Measurements from ENCODE around the gene INSIG2.
A peak's percentile ranks its signal among the peaks of the same experiment; 100 is the strongest.

The INSIG2 gene

DNA sequence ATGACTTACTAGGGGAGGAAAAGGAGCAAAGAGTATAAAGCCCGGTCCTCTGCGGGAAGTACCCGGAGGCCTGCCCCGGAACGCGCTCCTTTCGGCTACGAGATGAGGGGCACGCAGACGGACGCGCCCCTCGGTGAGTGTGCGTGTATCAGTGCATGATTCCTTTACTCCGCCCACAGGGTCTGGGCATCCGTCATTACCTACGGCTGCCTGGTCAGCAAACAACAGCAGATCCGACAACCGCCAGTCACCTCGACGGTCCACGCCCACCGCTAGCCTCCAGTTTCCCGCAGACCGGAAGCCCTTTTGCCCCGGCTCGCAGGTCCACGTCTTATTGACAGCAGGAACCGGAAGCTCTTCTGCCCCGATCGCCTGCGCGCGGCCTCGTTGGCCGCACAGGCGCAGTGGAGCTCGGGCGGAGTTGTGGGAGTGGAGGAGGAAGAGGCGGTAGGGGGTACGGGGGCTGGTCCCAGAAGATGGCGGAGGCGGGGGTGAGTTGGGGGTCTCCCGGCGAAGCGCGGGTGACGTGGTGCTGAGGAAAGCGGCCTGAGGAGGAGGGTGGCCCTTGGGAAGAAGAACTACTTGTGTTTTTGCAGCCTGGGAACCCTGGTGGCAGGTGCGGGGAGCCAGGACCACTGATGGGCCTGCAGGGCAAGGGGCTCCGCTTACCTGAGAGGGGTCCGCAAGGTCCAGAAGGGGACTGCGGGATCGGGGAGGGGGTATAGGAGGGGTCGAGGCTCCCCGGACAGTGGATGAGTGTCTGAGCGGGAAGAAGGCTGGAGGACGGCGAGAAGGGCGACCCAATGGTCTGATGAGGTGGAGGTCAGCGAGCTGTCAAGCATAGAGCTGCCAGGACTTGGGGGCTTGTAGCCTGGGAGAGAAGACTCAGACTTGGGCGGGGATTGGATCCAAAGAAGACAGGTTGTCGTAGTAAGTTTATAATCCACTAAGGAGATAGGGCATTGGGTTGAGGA is at the start of gene INSIG2:
TSS of gene INSIG2 (plus strand) at position 421 of the 974 bp plus-strand sequence. CDS start 8,086 bp downstream, outside the sequence.
- DNase-seq (ENCODE audit: low read depth in 2 of 2, low spot score in 1 of 2) = peak; percentile 61 to 72

DNA sequence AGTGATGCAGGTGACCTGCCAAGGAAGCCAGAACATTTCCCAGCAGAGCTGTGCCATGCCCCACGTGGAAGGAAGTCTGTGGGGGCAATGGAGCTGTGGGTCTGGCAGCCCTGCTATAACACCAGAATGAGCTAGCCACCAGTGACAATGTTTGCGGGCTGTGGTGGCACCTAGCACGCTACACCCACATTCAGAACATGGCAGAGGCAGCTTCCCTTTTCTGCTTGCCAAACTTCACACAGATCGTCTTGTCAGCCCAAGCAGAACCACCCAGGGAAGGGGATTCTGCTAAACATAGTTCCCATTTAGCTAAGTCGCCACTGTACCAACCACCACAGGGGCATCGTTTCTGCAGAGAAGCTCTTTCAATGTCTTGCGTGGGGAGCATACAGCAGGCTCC is 47.4 kb upstream of the INSIG2 start:
- no peak for DNase-seq (ENCODE audit: low read depth in 2 of 2, low spot score in 1 of 2)

DNA sequence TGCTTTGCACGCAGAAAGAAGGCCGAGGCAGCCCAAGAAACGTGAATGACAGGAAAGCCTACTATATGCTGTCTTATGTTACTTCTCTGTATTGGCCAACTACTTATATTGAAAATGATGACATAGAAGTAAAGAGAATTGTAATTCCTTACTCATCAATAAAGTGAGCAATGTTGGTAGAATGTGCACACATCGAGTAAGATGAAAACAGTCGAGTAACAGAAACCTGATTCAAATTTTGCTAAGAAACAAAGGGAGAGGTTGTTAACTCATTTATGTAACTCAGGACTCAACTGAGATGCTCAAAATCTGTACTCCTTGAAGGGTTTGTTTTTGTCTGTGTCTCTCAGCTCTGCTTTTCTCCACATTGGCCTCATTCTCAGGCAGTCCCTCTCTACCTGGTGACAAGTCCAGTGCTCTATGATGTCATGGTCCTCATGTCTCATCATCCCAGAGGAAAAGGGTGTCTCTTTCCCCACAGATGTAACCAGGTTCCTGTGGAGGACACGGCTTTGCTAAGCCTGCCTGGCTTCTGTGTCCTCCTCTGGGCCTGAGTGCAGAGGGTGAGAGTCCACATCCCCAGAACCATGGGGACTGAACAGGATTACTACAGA is 44.1 kb upstream of the INSIG2 start:
- no peak for DNase-seq (ENCODE audit: low read depth in 2 of 2, low spot score in 1 of 2)

DNA sequence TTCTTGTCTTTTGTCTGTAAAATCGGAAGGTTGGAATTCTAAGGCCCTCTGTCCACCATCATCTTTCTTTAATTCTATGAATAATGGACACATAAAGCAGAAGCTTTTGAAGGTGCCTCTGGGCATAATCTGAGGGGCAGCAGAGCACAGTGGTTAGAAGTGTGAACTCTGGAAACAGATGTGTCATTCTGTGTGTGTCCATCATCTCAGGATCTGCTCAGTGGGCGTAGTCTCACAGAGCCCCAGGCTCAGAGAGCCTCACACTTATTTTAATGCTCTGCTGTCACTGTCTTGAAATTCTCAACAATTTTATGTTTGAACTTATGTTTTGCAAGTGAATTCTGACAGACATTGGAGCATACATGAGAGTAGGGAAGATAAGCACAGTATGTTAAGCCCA is 43.4 kb upstream of the INSIG2 start:
- no peak for DNase-seq (ENCODE audit: low read depth in 2 of 2, low spot score in 1 of 2)

DNA sequence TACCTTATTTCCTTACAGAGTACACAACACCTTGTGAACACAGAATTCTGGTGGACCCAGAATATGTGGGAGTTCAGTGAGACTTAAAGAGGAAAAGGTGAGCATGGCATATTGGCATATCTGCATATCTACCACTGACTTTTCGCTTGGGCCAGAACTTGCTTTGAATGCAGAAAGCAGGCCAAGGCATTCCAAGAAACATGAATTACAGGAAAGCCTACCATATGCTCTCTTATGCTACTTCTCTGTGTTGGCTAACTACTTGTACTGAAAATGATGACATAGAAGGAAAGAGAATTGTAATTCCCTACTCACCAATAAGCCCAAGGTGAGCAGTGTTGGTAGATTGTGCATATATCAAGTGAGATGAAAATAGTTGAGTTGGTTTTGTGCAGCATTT is 43.0 kb upstream of the INSIG2 start:
- no peak for DNase-seq (ENCODE audit: low read depth in 2 of 2, low spot score in 1 of 2)

DNA sequence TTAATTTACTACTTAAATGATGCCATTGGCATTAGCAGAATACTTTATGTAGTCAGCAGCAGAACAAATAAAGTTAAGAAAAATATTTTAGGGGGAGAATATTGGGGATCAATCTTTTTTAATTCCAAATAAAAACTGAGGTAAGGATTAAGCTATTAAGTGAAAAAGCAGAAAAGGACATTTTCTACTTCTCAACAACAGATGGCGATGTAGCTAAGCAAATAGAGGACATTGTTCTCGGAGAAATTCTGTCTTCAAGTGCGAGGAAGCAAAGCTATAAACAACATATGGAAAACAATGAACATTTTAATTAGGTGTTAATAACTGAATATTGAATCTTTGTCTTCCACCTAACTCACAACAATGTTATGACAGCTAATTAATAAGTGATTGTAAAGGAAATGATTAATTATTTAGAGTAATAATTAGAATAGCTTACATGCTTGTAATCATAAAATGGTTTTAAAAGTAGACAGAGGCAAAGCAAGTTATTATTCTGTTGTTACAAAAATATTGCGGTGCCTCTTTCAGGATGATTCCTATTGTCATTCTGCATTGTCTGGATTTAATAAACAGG is 41.5 kb upstream of the INSIG2 start:
- no peak for DNase-seq (ENCODE audit: low read depth in 2 of 2, low spot score in 1 of 2)

DNA sequence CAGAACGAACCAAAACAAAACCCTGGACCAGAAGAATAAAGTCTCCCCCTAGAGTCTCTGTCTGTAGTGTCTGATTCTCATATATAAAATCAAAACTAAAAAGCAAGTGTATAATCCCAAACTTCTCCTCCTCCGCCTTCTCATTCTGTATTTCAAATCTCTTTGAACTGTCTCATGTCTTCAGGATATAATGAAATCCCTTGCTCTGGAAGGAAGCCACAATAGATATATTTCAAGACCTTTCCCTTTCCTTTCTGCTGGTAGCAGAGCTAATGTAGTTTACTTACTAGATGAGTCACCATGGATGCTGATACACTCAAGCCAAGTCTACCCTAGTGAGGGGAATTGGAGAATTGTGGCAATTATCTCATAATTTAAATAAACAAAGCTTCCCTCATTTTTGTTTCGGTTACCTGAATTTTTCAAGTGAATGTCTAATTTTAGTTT is 40.9 kb upstream of the INSIG2 start:
- DNase-seq (ENCODE audit: low read depth in 2 of 2, low spot score in 1 of 2) = no peak

DNA sequence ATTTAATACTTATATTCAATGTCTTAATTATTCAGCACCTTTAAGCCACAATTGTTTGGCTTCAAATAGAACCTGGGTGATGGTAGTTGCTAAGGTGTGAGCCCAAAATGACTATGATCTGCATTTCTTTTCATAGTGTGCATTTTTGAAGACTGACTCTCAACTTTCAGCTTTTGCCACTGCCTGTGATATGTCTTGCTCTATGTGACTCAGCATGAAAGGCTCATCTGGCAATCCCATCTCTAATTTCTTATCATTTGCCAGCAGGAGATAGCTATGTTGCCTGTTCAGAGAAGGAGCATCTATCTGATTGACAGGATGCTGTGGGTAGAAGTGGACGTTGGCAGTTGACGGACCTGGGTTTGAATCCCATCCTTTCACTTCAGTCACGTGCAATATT is 39.9 kb upstream of the INSIG2 start:
- no peak for DNase-seq (ENCODE audit: low read depth in 2 of 2, low spot score in 1 of 2)

DNA sequence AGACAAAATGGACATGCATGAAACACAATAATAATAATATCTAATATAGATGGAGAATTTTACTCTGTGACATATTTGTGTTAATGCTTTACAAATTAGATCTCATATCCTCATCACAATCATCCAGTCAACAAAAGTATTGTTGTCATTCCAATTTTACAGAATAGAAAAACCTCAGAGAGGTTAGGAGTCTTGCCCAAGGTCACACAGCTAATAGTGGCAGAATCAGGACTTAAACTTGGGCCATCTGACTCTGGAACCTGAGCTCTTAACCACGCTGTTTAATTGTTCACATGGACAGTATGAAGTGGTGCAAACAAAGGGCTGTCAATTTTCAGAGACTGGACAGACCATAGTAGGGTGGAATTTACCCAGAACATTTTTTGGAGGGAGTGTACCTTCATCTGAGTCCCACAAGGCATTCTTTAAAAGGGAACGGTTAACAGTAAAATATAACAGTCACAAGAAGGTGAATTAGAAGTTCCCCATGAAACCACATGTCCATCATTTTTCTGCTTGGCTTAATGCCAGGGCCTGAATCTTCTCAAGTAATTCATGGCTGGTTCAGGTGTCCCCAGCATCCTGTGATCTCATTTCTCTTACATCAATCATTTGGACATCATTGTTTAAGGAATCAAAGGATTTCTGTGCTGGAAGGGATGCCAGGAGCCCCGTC is 39.0 kb upstream of the INSIG2 start:
- no peak for DNase-seq (ENCODE audit: low read depth in 2 of 2, low spot score in 1 of 2)

DNA sequence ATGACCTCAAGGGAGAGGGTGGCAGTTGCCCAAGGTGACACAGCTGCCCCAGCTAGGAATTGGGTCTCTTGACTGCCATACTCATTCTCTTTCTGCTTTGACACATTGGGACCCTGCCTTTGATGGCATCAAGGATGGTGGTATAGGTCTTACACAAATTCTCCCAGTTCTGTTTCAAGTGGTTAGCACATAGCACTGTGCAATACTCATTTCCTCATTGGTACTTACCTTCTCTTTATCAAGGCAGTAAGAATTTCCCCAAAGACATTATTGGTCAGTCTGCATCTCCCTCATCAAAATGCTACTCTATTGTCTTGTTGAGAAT is 38.5 kb upstream of the INSIG2 start:
- DNase-seq (ENCODE audit: low read depth in 2 of 2, low spot score in 1 of 2) = no peak

DNA sequence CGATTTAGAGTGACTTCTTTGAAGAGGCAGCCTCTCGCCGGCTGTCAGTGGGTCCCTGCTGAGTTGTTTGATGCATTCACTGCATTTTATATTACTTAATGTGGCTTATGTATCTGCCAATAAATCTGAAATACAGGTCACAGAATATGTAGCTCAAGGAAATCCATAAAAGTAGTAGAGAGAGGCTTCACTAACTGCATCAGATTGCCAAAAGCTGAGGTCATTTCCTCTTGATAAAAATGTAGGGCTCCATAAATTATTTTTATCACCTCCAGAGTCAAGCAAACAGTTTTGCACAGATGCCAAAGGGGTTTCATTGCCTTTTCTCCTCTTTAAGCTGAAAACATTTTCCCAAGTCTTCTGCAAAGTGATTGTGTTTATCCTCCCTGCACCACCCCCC is 37.9 kb upstream of the INSIG2 start:
- DNase-seq (ENCODE audit: low read depth in 2 of 2, low spot score in 1 of 2) = no peak

DNA sequence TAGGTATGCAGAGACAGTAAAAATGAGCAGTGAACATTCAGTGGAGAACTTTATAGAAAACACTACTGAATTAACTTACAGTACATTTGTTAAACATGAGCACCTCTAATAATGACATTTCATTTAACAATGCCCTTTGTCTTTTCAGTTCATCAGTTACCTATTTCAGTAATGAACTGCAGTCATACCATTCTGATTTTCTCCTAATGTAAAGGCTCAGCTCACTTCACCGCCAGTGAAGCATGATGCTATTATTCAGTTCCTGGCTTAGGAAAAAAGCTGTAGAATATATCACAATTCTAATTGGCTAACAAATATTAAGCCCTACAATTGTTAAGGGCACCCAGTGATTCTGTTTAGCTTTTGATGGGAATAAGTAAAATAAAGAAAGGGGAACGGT is 37.3 kb upstream of the INSIG2 start:
- DNase-seq (ENCODE audit: low read depth in 2 of 2, low spot score in 1 of 2) = no peak

DNA sequence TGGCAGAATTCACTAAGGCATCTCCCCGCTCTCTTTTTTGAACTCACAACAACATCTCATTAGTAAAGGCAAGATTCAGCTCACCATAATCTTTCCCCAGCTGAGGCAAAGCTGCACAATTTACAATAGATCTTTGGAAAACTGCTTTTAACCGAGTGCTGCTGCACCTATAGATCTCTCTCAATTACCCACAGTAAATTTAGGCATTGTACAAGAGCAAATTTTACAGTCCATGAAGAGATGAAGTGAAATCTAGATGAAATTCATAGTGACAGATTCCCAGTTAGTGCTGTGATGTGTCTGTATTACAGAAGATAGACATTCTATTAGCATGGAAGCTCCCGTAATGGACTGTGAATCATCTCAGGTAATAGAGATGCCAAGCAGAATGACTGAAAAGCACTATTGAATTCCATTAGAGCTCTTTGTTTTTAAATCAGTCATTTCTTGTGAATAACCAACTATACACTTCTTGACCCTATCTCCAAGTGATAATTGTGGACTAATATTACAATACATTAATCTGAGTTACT is 36.4 kb upstream of the INSIG2 start:
- no peak for DNase-seq (ENCODE audit: low read depth in 2 of 2, low spot score in 1 of 2)

DNA sequence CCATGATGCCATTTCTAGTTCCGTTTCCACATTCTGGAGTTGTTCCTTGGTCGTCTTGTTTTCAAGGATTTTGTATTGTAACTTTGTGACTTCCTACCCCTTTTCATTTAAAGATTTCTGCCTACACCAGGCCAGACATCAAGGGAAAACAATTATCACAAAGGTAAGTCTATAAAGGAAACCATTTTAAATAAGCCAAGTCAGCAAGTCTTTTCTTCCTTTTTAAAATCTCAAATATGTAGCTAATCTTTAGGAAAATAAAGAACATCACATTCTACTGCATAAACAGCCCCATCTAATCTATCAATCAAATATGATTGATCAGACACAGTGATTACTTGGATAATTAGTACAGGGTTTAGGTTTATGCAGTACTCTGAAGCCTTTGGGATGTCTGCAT is 35.8 kb upstream of the INSIG2 start:
- no peak for DNase-seq (ENCODE audit: low read depth in 2 of 2, low spot score in 1 of 2)

DNA sequence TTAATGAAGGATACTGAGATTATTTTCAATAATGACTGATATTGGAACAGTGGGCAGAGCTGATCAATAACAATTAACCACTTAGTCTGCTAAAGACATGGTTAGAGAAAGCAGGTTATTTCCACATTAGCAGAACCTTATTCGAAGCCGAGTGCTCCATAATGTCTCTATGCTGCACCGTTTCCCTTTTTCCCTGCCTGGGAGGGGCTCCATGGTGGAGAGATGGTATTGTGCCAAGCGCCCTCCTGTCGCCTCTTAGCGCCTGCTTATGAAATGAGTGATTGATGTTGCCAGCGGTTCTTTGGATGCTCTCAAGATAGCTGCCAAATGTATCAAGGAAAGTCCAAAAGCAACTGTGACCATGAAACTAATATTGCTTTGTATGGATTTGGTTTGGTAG is 34.6 kb upstream of the INSIG2 start:
- no peak for DNase-seq (ENCODE audit: low read depth in 2 of 2, low spot score in 1 of 2)

DNA sequence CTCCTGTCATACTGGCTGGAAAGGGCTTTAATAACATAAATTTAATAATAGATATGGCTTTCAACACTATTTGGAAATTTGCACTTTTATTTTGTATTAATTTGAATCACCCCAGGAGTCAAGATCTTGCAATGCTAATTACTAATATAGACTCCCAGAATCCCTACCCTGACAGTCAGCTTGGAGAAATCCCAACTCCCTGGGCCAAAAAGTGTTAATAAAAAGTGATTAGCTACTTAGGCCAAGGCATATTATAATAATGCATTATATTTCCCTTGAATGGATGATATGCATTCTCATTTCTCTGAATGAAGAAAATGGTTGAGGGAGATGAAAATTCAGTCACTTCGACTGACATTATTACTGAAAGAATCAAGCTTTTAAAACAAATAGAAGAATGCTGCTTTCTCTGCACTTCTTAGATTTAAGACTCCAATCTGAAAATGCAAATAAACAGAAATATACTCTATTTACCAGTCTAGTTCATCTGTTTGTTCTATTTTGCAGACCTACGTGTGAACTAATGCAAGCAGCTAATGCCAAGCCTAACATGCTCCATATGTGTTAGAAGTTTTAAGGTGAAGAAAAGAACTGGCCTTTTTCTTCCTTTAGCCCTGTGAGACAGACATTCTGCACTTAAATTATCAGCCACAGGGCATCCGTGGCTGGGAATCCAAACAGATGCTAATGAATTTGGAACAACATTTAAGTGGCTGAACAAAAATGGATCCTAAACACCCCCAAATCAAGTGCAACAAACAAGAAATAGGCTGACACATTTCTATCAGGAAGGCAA is 33.9 kb upstream of the INSIG2 start:
- DNase-seq (ENCODE audit: low read depth in 2 of 2, low spot score in 1 of 2) = no peak

DNA sequence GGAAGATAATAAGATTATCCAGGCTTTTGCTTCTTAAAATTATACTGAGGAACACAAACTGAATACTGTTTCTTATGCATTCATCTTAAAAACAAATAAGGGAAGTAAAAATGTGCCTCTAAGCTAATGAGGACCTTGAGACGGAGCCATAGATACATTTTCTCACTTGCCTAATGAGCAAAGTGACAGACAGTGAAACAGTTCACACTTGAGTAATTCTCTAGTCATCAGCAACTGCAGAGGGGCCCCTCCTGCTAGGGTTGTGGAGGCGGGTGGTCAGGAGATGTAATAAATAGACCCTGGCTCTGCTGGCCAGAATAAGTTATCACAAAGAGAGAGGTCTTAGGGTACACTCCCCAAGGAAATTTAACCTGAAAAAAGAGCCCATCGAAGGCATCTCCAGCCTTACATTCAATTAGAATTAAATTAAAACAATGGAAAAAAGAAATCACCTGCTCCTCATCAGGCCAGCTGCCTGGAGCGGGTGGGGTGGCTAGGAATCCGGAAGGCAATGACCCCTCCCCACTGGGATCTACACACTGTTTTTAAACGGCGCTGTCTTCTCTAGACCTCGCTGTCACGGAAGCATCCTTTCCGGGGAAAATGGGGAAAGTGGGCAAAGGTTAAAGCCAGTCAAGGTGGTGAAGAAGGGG is 32.6 kb upstream of the INSIG2 start:
- no peak for DNase-seq (ENCODE audit: low read depth in 2 of 2, low spot score in 1 of 2)

DNA sequence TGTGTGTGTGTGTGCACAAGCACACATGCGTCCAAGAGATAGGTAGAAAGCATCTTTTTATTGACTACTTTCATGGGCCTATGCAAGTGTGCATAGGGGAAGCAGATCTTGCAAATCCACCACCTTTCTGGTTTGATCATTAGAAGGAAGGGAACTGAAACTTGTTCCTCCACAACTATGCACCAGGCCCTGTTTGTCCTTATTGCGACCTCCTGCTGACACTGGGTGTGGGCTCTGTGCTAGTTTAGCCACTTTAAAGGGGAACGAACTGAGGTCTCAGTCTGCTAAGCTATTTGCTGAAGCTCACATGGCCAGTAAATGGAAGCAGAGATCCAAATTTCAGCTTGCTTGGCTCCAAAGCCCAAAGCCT is 32.1 kb upstream of the INSIG2 start:
- no peak for DNase-seq (ENCODE audit: low read depth in 2 of 2, low spot score in 1 of 2)

DNA sequence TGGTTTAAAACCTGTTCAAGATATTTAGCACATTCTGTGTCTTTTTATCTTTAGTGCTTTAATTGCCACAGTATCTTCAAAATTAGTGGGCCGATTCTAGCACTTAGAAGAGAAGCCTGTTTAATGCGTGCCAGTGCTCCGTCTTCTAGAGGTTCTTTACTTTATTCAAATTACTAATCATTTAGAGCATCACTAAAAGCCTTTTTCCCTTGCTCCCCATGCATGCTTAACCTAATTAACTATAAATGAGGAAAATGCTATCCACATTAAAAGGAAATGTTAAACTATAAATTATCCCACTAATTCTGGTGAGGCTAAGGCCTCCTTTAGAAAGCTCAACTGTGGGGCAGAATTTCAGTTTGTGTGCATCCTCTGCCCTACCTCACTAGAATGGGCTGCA is 31.5 kb upstream of the INSIG2 start:
- DNase-seq (ENCODE audit: low read depth in 2 of 2, low spot score in 1 of 2) = no peak

DNA sequence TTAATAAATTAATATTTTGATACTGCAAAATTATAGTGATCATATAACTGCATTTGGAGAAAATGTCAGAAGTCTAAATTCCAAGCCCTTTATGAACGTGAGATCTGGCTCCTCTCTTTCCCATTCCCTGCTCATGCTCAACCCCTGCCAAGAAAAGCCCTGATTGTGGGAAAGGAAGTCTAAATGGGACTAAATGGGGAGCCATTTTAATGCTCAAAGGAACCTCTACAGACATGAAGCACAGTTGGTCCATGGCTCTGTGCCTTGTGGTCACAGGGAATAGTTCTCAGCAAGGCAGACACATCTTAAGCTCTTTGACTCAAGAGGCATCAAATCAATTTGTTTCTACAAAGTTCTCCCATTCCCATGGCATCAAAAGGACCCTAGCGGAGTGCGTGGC is 29.3 kb upstream of the INSIG2 start:
- DNase-seq (ENCODE audit: low read depth in 2 of 2, low spot score in 1 of 2) = no peak
